NCI-H2196 treated with DMSO at 0.1 percent for 48 hours (cell line): ENCODE data around the gene SERPING1.

Source experiments
- DNase-seq: peaks from one replicate; lab custom pipeline; 2025; ENCODE audit not compliant: unreplicated experiment; lab: John Stamatoyannopoulos, UW

SERPING1 gene

DNA sequence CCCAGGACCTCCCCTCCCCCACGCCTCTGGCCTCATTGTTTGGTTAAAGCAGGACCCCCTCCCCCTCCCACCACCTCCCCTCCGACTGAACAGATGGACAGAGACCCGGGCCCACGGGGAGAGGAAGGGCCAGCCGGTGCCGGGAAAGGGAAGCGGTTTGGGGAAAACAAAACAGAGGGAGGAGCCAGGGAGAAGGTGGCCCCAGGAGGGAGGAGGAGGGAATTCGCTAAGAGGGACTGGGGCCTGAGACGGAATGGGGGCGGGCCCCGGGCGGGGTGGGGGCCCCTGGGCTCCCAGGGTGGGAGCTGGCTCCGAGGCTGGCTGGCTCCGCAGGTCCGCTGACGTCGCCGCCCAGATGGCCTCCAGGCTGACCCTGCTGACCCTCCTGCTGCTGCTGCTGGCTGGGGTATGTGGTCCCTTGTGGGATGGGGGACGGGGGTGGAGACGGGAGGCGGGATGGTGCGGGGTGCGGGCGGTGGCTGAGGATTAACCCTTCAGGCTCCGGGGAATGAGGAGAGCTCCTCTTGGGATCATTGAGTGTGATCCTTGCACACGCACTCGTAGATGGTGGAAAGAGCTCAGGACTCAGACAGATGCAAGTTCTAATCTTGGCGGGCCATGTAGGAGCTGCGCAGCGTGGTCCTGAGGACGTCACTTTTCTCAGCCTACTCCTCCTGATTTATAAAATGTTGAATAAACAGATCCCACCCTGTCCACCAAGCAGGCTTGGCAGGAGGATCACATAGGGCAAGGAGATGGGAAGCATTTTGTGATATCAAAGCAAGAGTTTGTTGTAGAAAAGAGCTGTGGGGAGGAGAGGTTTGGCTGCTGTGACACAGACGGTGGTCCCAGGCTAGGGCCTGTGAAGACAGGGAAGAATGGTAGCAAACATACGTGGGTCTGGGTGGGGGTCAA lies 688 bp downstream of the SERPING1 start:
- DNase-seq, result no peak

DNA sequence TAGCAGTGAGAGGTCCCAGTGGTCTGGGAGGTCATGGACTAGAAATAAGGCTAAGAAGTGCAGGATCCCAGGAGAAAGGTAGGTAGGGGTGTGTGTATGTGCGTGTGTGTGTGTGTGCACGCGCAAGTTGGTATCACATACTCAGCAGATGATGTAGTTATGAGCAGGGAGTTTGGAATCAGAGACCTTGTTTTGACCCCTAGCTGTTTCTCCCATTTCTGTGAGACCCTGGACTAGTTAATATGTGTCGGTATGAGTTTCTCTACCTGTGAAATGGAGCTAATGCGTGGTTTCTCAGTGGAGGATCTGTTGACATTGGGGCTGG lies 1.3 kb downstream of the SERPING1 start:
- DNase-seq, result no peak

DNA sequence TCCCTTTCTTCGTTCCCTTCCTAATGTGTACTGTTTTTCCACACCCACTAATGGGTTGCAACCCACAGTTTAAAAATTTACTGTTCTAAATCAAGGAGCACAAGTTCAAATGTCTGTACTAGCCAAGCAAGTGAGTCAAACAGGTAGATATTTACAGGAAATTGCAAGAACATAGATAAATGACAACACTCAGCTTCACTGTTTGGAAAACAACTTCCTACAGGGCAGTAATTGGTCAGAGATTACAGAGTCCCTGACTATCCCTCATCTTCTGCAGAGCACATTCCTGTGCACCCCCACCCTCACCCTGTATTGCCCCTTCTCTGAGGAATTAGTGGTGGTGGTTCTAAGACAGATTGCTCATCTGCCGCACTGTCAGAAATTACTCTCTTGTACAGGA lies 1.9 kb downstream of the SERPING1 start:
- no peak for DNase-seq

DNA sequence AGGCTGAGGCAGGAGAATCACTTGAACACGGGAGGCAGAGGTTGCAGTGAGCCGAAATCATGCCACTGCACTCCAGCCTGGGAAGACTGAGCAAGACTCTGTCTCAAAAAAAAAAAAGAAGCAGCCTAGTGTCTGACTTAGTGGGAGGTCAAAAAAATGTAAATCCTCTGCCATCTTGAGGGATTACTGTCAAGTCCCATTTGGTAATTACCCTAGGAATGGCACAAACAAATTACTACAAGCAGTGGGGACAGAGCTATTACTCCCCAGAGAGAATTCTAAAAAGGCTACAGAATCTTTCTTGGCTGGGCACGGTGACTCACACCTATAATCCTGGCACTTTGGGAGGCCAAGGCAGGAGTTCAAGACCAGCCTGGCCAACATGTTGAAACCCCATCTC lies 3.8 kb downstream of the SERPING1 start:
- no peak for DNase-seq

DNA sequence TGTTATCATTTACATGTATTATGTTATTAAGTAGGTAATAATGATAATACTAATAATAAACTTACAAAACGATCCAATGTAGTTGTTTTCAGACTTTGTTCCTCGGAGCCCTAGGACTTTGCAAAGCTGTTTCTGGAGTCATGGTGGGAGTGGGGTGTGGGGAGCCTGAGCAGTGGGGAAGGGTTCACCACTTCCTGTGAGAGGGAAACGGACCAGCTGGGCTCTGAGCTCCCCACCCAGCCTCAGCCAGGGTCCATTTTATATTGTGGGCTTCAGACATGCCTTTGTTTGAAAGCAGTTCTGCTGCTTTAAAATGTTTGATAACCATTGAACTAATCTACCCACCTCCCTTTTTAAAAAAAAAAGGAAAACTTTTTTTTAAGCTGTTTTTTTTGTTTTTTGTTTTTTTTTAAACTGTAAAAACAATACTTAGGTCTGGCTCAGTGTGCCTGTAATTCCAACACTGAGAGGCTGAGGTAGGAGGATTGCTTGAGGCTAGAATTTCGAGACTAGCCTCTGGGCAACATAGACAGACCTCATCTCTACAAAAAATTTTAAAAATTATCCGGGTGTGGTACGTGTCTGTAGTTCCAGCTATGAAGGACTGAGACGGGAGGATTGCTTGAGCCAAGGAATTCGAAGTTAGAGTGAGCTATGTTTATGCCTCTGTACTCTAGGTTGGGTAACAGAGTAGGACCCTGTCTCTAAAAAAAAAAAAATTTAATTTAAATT lies 7.0 kb downstream of the SERPING1 start:
- no peak for DNase-seq

DNA sequence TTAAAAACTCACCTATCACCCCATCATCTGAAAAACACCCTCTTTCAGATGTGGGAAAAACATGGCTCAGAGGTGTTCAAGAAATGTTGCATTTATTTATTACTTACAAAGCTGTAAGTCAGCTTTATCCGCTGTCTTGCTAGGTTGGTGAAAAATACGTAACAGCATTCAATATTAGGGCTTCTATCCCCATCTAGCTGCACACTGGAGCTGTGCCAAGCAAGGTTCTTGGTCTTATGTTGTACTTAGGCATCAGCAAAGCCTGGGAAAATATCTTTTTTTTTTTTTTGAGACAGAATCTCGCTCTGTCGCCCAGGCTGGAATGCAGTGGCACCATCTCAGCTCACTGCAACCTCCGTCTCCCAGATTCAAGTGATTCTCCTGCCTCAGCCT lies 7.5 kb downstream of the SERPING1 start:
- no peak for DNase-seq

DNA sequence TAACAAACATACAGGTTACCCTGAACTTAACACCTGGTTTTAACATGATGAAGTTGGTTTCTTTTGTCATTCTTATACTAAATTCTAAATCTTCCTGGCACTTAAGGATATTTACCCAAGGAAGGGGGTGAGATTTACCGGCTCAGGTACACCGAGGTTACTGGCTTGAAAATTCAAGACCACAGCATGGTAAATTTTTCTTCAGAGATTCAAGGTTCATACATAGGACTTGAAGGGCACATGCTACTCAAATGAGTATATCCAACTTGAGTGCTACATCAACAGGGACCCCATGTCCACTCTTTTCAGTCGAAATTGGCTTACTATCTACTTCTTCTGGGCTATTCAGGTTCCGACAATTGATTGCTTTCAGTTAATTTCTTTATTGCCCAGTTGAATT lies 12.7 kb downstream of the SERPING1 start:
- no peak for DNase-seq

DNA sequence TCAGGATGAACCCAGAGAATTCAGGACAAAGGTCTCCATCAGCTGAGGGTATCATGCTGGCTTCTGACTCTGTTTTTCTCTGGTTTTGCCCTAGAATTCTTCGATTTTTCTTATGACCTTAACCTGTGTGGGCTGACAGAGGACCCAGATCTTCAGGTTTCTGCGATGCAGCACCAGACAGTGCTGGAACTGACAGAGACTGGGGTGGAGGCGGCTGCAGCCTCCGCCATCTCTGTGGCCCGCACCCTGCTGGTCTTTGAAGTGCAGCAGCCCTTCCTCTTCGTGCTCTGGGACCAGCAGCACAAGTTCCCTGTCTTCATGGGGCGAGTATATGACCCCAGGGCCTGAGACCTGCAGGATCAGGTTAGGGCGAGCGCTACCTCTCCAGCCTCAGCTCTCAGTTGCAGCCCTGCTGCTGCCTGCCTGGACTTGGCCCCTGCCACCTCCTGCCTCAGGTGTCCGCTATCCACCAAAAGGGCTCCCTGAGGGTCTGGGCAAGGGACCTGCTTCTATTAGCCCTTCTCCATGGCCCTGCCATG lies 16.8 kb downstream of the SERPING1 start:
- DNase-seq, result no peak

DNA sequence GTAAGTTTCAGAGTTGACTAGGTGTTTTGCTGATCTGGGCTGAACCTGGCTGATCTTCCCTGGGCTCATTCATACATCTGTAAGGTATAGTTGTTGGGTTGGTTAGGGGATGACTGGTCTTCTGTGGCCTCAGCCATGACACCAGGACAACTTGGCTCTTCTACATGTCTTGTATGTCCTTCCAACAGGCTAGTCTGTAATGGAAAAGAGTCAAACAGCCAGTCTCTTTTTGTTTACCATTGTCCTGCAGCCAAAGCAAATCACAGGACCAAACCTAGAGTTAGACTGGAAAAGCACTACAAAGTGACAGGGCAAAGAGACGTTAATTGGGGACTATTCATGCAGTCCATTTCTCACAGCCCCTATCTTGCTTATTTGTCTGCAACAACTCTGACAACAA lies 17.8 kb downstream of the SERPING1 start:
- DNase-seq, result no peak

DNA sequence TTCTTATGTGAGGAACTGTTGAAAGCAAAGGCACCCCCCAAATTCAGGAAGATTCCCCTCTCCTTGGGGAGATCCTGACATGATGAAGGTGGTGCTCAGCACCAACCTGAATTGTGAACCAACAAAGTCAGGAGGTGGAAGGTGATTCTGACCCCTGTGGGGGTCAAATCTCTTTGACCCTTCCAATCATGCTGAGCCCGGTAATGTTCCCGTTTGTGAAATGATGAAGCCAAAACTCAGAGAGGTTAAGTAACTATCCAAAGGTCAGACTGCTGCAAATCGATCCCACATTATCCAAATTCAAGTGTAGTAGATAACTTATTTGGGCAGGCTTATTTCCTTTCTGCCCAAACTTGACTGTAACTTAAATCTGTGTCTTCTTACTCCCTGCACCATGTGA lies 19.1 kb downstream of the SERPING1 start:
- DNase-seq, result no peak

DNA sequence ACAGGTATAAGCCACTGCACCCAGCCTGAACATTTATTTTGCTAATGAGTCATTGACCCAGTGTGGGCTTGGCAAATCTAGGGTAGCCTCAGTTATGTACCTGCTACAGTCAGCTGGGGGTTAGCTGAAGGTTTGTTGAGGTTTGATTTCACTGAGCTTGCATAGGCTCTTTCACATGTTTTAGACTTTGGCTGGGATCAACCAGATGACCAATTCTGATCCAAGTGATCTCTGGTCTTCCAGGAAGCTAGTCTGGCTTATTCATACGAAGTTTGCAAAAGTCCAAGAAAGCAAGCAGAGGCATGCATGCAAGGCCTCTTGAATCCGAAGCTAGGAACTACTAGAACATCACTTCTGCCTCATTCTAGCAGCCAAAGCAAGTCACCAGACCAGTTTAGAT lies 21.0 kb downstream of the SERPING1 start:
- DNase-seq, result no peak

DNA sequence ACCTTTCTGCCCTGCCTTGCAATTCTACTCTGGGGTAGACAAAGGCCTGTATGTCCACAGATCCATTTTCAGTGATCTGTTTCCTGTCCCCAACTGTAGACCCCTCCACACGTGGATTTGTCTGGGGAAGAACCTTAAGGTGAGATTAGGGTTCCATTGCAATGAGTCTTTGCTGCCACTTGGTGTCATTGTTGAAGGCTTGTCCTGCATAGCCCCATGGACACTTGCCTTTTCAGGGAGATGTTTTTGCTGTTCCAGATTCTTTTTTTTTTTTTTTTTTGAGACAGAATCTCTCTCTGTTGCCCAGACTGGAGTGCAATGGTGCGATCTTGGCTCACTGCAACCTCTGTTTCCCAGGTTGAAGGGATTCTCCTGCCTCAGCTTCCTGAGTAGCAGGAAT lies 21.8 kb downstream of the SERPING1 start:
- DNase-seq, result no peak

DNA sequence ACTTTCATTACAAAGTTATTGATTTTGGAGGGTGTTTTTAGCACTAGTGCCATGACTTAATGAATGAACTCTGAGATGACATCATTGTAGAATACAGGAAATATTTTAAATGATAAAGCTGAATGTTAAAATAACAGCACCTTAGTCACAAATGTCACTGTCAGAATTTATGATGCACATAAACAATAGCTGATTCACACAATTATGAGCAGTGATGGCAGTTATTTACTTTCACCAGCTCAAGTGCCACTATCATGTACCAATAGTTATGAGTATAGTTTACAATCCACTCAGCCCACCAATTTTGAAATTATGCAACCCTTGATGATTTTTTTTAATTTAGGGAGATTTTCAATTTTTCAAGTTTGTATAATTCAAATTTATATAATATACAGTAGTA lies 23.0 kb downstream of the SERPING1 start:
- no peak for DNase-seq

DNA sequence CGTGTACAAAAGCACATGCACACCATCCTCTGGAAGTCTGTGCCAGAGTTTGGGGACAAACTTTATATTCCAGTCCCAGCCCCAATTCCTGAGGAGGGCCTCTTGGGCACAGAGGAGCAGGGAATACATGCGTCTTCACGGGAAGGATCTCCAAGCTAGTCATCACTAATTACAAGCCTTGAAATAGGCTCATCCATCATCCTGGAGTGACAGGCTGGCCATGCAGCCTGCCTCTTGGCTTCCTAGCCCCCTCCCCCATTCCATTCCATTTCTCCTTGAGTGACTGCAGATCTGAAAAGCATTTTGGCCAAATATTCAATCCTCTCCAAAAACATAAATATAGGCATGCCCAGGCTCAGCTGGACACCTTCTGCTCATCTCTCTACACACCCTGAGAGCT lies 24.8 kb downstream of the SERPING1 start:
- DNase-seq, result no peak

DNA sequence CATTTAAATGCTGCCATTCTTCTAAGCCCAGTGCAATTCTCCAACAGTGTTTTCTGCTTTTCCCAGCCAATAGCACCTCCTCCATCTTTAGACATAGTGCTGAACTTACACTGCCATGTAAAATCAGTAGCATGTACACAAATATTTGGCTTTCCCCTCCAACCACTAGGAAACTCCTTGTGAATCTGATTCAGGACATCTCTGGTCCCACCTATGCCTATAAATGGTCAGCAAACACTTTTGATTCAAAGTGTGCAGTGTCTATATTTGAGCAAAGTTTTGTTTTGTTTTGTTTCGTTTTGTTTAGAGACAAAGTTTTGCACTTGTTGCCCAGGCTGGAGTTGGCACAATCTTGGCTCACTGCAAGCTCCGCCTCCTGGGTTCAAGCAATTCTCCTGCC lies 27.4 kb downstream of the SERPING1 start:
- DNase-seq, result no peak

DNA sequence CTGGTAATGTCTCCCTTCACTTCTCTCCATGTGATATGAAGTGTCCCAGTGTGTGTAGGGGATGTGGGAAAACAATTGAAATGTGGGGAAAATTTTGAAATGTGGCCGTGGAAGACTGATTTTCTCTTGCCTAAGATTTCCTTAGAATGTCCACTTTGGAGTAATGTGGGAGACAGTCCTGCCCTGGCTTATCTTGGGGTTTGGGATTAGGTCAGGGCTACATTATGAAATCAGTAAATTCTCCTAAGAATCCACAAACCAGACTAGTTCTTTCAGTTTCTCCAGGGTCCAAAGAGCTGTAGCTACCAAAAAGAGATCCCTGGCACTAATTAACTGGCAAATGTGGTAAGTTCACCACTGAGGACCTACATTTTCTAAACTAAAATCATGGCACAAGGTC lies 29.4 kb downstream of the SERPING1 start:
- DNase-seq, result no peak

DNA sequence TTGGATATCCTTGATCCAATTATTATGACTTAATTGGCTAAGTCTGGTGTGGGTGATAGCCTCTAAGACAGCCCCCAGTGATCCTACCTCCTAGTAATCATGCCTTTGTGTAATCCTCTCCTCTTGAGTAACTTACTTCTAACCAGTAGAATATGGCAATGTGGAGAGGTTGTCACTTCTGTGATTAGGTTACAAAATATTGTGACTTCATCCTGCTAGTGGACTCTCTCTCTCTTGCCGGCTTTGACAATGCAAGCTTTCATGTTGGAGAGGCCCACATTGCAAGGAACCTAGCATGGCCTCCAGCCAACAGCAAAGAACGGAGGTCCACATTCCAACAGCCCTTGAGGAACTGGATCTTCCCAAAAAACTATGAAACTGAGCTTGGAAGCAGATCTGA lies 32.7 kb downstream of the SERPING1 start:
- no peak for DNase-seq

DNA sequence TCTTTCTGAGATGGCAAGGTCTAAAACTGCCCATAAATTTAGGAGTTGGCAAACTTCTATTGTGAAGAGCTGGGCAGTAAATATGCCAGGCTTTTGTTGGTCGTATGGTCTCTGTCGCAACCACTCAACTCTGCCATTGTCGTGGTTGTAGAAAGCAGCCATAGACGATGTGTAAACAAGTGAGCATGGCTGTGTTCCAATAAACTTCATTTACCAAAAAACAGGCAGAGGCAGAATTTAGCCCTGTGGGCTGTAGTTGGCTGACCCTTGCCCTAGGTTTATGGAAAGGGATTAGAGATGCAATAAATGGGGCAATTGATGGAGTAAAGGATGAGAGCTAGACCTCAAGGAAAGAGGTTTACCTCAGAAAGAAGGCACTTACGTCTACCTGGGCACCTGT lies 34.6 kb downstream of the SERPING1 start:
- DNase-seq, result no peak

DNA sequence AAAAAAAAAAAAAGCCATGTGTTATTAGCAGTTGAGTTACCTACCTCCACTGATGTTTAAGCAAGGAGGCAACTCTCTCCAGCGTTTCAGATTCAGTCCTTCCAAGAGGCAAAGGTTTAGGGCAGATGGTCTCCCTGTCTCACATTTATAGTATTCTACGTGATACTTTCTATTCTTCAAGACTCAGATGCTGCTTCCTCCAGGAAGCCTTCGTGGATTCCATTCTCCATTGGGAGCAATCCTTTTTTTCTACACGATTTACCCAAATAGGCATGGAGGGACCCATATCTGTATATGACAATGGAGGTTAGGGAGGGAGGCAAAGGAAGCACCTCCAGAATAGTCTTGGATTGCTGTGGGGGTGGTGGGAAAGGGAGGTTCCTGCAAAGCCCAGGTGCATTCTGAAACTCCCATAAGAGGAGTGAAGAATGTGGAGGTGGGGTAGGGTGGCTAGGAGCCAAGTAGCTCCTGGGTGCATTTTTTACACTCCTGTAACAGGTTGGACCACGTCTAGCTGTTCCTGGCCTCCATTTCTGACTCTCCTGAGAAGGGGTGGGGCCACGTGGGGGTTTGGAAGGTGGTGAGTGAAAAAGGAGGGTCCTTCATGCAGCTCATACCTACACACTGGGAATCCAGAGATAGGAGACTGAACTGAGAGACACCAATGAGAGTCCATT lies 36.0 kb downstream of the SERPING1 start:
- no peak for DNase-seq

DNA sequence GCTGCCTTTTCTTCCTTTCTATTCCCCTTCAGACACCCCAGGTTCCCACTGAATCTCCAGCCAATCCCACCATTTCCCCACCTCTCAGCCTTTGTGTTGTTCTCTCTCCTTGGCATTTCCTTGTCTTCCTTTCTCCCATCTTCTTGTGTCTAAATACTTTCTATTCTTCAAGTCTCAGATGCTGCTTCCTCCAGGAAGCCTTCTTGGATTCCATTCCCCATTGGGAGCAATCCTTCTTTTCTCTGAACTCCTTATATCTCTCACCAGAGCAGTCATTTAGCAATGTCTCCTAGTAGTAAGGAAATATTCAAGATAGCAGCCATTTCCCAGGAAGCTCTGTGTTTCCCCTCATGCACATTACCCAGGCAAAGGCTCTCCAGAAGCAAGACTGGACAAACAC lies 36.8 kb downstream of the SERPING1 start:
- DNase-seq, result no peak

DNA sequence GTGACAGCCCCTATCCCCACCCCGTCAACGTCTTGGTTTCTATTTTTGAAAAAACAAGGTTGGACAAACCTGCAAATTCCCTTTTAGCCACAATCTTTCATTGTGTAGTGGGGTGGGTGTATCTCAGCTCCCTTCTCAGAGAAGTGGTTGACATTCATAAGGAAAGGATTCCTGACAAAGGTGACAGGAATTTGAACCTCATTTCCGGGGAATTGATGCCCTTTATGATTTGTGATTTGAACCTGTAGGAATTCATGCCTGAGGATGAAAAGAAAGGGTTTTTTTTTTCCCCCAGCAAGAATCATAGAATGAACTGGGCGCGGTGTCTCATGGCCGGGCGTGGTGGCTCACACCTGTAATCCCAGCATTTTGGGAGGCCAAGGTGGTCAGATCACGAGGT lies 37.8 kb downstream of the SERPING1 start:
- no peak for DNase-seq

DNA sequence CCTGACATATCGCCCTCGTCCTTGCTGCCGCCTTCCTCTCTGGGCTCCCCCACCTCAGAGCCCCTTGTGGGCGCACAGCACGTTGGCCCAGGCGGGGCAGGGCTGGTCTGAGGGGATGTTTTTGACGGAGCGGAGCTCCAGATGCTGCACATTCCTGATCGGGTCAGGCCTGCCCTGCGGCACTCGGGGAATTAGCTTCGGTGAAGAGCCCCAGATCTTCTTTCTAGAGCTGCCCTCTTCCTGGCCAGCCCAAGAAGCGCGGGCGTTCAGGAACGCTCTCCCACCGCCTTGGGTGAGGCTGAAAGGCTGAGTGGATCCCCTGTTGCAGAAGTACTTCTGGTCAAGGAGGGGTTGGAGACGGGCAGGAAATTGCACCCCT lies 40.1 kb downstream of the SERPING1 start:
- DNase-seq, result no peak
